Mucosa of stomach (tissue), 1 donor: ENCODE results near the gene RFXANK.

ENCODE experiments used
- H3K27me3 ChIP-seq: one replicate; pipeline ENCODE4 v1.7.0; 2013; ENCODE audit warnings: mild to moderate bottlenecking, low read length; ENCODE audit not compliant: control insufficient read depth, insufficient read depth
- H3K36me3 ChIP-seq: one replicate; pipeline ENCODE4 v1.7.0; 2013; ENCODE audit warnings: low read length; ENCODE audit not compliant: control insufficient read depth, insufficient read depth
- H3K4me1 ChIP-seq: one replicate; pipeline ENCODE4 v1.7.0; 2013; ENCODE audit warnings: mild to moderate bottlenecking, low read length; ENCODE audit not compliant: control insufficient read depth, insufficient read depth
- H3K4me3 ChIP-seq: one replicate; pipeline ENCODE4 v1.7.0; 2013; ENCODE audit warnings: low read length
- H3K9ac ChIP-seq: one replicate; pipeline ENCODE4 v1.7.0; 2013; ENCODE audit warnings: mild to moderate bottlenecking, low read length, moderate library complexity
- H3K9me3 ChIP-seq: one replicate; pipeline ENCODE4 v1.7.0; 2013; ENCODE audit warnings: mild to moderate bottlenecking, low read length, moderate library complexity; ENCODE audit not compliant: control insufficient read depth
- donor health status: Pancreatic carcinoma.

Gene RFXANK

DNA sequence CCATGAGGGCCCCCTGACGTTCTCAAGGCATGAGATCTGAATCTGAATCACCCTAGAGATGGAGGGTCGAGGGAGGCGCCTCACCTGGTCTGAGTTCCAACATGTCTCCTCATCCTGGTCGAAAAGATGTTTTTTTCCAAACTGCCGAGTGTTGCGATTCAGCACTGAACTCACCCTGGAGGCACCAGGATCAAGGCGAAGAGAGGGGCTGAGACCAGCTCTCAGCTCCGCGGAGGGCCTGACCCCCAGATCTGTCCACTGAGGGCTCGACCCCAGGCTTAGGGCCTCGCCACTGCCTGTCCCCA, 10.6 kb downstream of the RFXANK start:
- Histone ChIP-seq H3K36me3 (no peaks in the 10 kb centered on the region), H3K9ac (peak overlapping the region; percentile 84), H3K27me3 (peaks cover 11% of the 10 kb centered on the region), H3K4me1 (peaks cover 24% of the 10 kb centered on the region), H3K9me3 (no peaks in the 10 kb centered on the region), H3K4me3 (peak overlapping the region; percentile 79)

DNA sequence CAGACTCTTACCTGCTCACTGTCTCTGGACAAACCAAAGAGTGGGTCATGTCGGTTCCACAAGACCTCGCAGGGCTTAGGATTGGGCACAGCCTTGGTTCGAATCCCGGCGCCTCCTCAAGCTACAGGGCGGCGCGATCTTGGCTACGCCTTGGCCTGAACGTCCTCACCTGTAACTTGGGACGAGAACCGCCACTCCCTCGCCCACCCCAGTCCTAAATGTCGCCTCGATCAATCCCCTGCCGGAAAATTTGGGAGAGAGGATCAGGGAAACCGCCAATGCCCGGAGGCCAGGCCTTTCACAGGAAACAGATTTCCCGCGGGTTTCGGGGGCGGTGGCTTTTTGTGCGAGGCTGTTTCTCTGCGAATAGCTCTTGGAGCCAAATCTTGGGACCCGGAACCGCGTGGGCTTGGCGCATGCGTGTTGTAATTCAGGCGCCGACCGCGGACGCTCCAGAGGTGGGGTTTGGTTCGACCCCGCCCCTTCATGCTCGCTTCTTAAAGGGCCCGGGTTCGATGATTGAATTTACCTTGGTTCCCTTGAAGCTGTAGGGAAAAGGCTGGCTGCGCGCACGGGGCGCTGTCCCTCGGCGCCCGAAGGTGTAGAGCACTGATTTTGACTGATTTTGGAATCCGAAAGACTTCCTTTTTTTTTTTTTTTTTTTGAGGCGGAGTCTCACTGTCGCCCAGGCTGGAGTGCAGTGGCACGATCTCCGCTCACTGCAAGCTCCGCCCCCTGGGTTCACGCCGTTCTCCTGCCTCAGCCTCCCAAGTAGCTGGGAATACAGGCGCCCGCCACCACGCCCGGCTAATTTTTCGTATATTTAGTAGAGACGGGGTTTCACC, 11.2 kb downstream of the RFXANK start, which contains the start of gene NR2C2AP:
Gene NR2C2AP, minus strand, starts transcription at position 403 of the 845 bp plus-strand sequence. Its CDS starts 354 bp downstream, at position 49.
- Histone ChIP-seq H3K4me1 (peaks cover 24% of the 10 kb centered on the region), H3K9me3 (no peaks in the 10 kb centered on the region), H3K27me3 (peaks cover 11% of the 10 kb centered on the region), H3K4me3 (peak within 1 kb of the TSS; percentile 79), H3K9ac (peak within 1 kb of the TSS; percentile 84), H3K36me3 (no peaks in the 10 kb centered on the region)

DNA sequence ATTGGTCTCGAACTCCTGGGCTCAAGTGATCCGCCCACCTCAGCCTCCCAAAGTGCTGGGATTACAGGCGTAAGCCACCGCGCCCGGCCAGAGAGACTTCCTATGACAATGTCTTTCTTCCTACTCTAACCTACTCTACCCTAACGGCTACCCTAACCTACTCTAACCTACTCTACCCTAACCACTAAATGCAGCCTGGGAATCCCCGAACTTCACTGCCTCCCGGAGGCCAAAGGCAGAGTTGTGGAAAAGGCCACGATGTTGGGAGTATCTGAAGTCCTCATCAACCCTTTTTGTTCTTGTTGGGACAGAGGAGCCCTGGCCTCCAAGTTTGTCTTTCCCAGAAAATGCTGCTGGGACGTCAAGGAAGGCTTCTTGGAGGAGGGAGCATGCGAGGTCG, 12.1 kb downstream of the RFXANK start:
- no peak overlapping the region for H3K4me3 ChIP-seq

DNA sequence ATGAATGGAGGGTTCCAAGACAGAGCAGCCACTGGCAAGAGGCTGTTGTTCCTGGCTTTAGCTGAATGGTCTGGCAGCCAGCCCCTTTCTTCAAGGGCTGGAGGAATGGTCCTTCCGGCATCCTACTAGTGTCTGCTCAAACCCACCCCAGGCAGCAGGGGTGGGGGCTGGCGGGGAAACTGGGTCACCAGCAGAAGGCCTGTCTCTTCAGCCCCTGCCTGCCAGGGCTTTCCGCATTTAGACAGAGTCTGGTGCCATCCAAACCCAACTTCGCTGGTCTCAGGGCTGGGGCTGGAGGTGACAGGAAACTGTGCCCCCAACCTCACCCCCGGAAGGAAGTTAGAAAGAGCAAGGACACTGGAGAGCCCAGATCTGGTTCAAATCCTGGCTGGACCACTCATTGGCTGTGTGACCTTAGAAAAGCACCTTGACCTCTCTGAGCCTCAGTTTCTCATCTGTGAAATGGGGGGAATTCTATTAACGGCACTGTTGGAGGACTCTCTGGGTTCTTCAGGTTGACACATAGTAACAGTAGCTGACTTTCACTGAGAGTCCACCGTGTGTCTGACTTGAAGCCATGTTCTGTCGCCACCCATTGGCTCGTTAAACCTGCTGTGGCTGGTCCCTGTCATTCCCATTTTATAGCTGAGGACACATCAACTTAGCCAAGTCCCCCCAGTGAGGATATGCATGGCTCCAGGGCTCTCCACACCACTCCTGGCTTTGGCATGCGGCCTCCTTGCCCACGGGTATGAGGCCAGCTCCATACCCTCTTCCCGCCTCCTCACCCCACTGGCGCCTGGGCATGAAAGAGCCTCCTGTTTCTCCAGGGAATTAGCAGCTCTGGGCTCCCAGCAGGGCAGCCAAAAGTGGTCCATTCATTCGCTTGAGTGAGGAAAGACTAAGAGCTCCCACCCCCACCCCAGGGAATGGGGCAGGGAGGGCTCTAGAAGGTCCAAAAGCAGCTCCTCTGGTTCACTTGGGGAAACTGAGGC, 13.7 kb downstream of the RFXANK start:
- Histone ChIP-seq H3K36me3 (no peaks in the 10 kb centered on the region), H3K9ac (no peak overlapping the region), H3K4me1 (peaks cover 24% of the 10 kb centered on the region), H3K27me3 (peaks cover 11% of the 10 kb centered on the region), H3K4me3 (no peak overlapping the region), H3K9me3 (no peaks in the 10 kb centered on the region)

More for the DNA sequence above, 12.1 kb downstream of the RFXANK start:
- no peaks in the 10 kb centered on the region for H3K9me3 ChIP-seq
- H3K27me3 ChIP-seq, result peaks cover 11% of the 10 kb centered on the region
- H3K4me1 ChIP-seq, result peaks cover 24% of the 10 kb centered on the region
- no peaks in the 10 kb centered on the region for H3K36me3 ChIP-seq
- H3K9ac ChIP-seq, result no peak overlapping the region

DNA sequence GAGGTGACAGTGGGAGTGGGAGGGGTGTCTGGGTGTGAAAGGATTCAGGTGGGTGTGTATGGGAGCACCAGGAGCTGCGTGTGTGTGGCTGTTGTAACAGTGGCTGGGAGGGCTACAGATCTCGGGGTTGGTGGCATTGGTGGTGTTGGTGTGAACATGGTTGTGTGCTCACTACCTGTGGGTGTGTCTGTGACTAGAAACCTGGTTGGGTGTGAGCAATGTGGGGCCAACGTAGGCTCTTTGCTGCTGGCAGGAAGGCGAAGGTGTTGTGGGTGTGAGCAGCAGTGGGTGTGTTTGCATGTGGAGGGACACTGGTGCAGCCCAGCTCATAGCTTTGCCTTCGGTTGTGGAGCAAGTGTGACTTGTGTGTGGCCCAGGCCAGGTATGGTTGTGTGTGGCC, 14.9 kb downstream of the RFXANK start:
- no peak overlapping the region for H3K4me3 ChIP-seq
- peaks cover 24% of the 10 kb centered on the region for H3K4me1 ChIP-seq
- no peaks in the 10 kb centered on the region for H3K36me3 ChIP-seq
- H3K9ac ChIP-seq, result no peak overlapping the region
- H3K27me3 ChIP-seq, result peaks cover 22% of the 10 kb centered on the region
- no peaks in the 10 kb centered on the region for H3K9me3 ChIP-seq

DNA sequence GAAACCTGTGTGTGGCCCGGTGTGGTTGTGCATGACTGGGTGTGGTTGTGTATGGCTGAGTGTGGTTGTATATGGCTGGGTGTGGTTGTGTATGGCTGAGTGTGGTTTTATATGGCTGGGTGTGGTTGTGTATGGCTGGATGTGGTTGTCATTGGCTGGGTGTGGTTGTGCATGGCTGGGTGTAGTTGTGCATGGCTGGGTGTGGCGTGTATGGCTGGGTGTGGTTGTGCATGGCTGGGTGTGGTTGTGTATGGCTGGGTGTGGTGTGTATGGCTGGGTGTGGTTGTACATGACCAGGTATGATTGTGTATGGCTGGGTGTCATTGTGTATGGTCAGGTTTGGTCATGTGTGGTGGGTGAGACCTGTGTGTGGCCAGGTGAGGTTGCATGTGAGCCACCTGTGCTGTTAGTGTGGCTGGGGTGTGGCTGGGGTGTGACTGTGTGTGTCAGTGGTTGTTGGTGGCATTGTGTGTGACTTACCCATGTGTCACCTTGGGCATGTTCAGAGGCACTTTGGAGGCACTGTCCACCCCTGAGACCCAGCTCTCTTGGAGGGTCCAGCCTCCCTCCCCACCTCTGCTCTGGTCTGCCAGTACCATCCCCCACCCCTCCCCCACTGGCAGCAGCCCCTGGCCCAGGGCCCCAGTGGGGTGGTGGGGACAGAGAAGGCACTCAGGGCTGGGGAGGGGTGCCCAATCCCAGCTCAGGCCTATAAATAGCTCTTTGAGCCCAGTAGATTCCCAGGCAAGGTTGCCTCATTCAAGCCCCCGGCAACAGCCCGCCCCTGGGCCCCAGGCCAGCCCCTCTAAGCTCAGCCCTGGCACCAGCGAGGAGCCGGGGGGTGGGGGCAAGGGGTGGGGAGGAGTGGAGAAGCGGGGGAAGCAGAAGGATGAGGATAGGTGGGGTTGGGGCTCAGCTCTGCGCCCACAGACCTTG, 15.8 kb downstream of the RFXANK start:
- Histone ChIP-seq H3K27me3 (peaks cover 31% of the 10 kb centered on the region), H3K9ac (no peak overlapping the region)

DNA sequence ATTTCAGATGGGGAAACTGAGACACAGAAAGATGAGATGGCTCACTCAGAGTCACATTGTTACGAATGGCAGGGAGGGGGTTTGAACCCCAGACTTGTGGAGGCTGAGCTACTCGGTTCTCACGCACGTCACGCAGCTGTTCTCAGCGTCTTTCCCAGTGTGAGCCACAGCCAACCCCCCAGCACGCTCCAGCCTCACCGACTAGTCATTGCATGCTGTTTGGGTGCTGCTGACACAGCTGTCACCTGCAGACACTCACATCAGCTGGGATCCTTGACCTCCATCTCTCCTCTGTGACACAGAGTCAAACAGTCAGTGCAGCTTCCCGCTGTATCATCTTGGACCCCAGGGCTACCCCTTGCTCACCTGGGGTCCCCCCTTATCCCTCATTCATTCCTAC, 17.3 kb downstream of the RFXANK start:
- Histone ChIP-seq H3K27me3 (peaks cover 40% of the 10 kb centered on the region), H3K9ac (no peak overlapping the region), H3K9me3 (no peaks in the 10 kb centered on the region), H3K36me3 (no peaks in the 10 kb centered on the region), H3K4me1 (peaks cover 13% of the 10 kb centered on the region), H3K4me3 (no peak overlapping the region)

More for the DNA sequence above, 15.8 kb downstream of the RFXANK start:
- Histone ChIP-seq H3K4me3 (no peak overlapping the region), H3K36me3 (no peaks in the 10 kb centered on the region), H3K9me3 (no peaks in the 10 kb centered on the region), H3K4me1 (peaks cover 15% of the 10 kb centered on the region)

DNA sequence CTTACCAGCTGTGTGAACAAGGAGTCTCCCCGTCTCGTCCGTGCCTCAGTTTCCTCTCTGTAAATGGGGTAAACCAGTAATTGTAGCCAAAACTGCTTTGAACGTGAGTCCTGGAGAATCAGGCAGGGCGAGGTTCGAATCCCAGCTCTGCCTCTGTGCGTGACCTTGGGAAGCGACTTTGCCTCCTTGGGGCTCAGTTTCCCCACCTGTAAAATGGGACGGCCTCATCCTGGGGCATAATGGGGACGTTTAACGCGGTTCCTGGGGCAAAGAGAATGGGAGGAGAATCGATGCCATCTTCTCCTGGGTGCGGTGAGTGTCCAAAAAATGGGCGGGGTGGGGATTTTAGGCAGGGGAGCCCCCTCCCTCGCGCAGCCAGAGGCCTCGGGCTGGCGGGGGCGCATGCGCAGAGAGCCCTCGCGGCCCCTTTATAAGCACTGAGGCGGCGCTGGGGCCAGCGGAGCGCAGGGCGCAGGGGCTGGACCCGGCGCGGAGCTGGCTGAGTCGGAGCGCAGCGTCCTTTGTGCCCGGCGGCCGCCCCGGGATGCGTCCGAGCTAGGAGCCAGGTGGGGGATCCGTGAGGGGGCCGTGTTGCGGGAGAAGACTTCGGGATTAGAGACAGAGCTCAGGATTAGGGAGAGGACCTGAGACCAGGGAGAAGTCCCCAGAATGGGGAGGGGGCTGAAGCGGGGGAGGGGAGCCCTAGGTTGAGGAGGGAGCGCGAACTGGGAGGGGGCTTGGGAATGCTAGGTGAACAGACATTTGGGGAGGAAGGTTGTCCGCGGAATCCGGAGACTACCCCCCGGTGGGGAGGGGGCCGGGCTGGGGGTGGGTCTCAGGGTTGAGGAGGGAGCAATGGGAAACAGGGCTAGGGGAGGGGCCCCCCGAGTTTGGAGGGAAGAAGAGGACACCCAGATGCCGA, 19.7 kb downstream of the RFXANK start, which contains the start of gene NCAN:
Gene NCAN, plus strand, starts transcription at position 460 of the 922 bp plus-strand sequence. CDS start 4,996 bp downstream, outside the sequence.
- Histone ChIP-seq H3K4me1 (peaks cover 9% of the 10 kb centered on the region), H3K9ac (no peak within 1 kb of the TSS)

DNA sequence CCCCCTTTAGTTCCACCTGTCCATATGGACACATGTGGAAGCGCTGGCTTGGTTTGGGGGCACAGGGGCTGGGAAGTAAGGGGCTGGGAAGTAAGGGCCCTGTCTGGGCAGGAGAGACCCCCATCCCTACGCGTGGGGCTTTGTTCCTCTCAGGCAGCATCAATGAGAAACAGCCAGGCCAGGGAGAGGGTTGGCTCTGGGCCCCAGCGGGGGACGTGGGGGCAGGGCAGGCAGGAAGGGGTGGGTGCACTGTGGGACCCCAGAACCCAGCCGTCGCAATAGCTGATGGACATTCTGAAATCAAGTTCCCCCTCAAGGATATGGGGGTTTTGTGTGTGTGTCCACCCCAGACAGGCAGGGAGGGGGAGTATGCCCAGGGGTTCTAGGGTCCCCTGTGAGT, 20.9 kb downstream of the RFXANK start:
- H3K9ac ChIP-seq, result no peak overlapping the region
- H3K9me3 ChIP-seq, result no peaks in the 10 kb centered on the region
- H3K27me3 ChIP-seq, result peaks cover 29% of the 10 kb centered on the region
- no peak overlapping the region for H3K4me3 ChIP-seq
- no peaks in the 10 kb centered on the region for H3K36me3 ChIP-seq
- no peaks in the 10 kb centered on the region for H3K4me1 ChIP-seq

More for the DNA sequence above, 19.7 kb downstream of the RFXANK start, which contains the start of gene NCAN:
- Histone ChIP-seq H3K9me3 (no peaks in the 10 kb centered on the region), H3K4me3 (no peak within 1 kb of the TSS), H3K36me3 (no peaks in the 10 kb centered on the region), H3K27me3 (peaks cover 29% of the 10 kb centered on the region)

DNA sequence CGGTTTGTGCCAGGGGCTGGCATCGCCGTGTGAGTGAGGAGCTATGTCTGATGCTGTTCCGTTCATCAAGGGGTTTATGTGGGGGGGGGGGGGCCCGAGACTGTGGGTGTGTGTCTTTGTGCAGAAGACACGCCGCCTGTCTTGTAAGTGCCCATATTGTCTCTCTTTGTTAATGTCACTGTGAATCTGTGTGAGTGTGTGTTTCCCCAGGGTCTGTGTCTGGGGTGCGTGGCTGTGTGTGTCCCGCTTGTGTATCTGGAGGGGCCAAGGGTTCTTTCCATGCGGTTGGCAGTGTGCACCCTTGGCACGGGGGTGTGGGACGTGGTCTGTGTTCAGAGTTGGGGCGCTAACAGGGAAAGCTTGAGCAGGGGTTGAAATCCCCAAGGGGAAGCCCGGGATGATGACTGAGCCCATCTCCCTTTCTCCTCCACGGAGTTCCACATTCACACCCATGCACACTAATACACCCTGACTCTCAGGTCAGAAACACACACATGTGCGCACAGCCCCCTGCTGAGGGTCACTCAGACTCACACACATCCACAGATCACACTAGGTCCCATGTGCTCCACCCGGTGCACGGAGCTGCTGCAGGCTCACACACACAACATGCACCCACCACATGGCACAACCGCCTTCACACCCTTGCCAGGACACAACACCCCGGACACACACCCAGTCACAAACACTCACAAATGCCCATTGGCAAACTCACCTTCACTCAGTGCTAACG, 21.5 kb downstream of the RFXANK start:
- no peak overlapping the region for H3K9ac ChIP-seq
- peaks cover 29% of the 10 kb centered on the region for H3K27me3 ChIP-seq
- no peaks in the 10 kb centered on the region for H3K4me1 ChIP-seq
- H3K9me3 ChIP-seq, result no peaks in the 10 kb centered on the region
- no peak overlapping the region for H3K4me3 ChIP-seq
- no peaks in the 10 kb centered on the region for H3K36me3 ChIP-seq
